ENCODE results near the gene ATPAF2.

Gene ATPAF2

DNA sequence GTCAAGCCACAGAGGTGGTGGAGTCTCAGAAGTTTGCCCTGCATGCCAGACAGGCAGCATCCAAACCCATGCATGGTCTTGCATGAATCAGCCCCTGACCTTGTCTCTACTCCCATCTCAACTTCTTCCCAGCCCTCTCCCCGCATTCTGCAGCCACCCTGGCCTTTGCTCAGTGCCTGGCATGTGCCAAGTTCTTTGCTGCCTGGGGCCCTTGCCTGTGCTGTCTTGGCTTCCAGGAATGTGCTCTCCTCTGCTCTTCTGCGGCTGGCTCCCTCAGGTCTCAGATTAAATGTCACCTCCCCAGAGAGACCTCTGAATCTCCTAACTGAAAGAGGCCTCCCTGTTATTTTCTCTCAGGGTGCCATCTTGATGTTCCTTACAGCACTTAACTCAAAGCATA, 48.7 kb downstream of the ATPAF2 start:
- no peak for TF ChIP-seq CTCF (IDR thresholded peaks at IDR 0.05; ENCODE audit: extremely low read depth, insufficient read depth, missing control alignments)
- no peak for DNase-seq (ENCODE audit: low spot score)
- in situ Hi-C loops (cut with MboI; ENCODE audit: low pct_unique_long_range_greater_than_20kb, low sequenced_read_pairs, unreplicated experiment), result no loop called here

GRCh38 chr17:17989618-17990017, 49.4 kb downstream of the ATPAF2 start:
- DNase-seq (ENCODE audit: low spot score), result no peak
- no peak for TF ChIP-seq CTCF (IDR thresholded peaks at IDR 0.05; ENCODE audit: extremely low read depth, insufficient read depth, missing control alignments)
- in situ Hi-C loops (cut with MboI; ENCODE audit: low pct_unique_long_range_greater_than_20kb, low sequenced_read_pairs, unreplicated experiment), result no loop called here

GRCh38 chr17:17989081-17989480, 49.9 kb downstream of the ATPAF2 start:
- no peak for TF ChIP-seq CTCF (IDR thresholded peaks at IDR 0.05; ENCODE audit: extremely low read depth, insufficient read depth, missing control alignments)
- no peak for DNase-seq (ENCODE audit: low spot score)
- in situ Hi-C loops (cut with MboI; ENCODE audit: low pct_unique_long_range_greater_than_20kb, low sequenced_read_pairs, unreplicated experiment), result no loop called here

- no peak for DNase-seq (ENCODE audit: low spot score)
- TF ChIP-seq CTCF (IDR thresholded peaks at IDR 0.05; ENCODE audit: extremely low read depth, insufficient read depth, missing control alignments), result no peak
- in situ Hi-C loops (cut with MboI; ENCODE audit: low pct_unique_long_range_greater_than_20kb, low sequenced_read_pairs, unreplicated experiment), result no loop called here
Measured at GRCh38 chr17:17988427-17988945, 50.5 kb downstream of the ATPAF2 start.

DNA sequence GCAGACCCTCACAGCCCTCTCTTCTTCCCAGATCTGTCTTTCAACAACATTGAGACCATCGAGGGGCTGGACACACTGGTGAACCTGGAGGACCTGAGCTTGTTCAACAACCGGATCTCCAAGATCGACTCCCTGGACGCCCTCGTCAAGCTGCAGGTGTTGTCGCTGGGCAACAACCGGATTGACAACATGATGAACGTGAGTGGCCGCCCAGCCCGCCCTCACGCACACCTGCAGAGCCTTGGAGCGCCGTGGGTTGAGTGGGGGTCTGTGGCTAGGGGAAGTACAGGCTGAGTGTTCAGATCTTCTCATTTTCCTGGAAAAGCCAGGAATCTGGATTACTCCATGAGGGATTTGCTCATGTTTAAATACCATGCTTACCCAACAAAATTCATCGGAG, 51.1 kb downstream of the ATPAF2 start:
- in situ Hi-C loops (cut with MboI; ENCODE audit: low pct_unique_long_range_greater_than_20kb, low sequenced_read_pairs, unreplicated experiment), result no loop called here
- no peak for TF ChIP-seq CTCF (IDR thresholded peaks at IDR 0.05; ENCODE audit: extremely low read depth, insufficient read depth, missing control alignments)
- no peak for DNase-seq (ENCODE audit: low spot score)

DNA sequence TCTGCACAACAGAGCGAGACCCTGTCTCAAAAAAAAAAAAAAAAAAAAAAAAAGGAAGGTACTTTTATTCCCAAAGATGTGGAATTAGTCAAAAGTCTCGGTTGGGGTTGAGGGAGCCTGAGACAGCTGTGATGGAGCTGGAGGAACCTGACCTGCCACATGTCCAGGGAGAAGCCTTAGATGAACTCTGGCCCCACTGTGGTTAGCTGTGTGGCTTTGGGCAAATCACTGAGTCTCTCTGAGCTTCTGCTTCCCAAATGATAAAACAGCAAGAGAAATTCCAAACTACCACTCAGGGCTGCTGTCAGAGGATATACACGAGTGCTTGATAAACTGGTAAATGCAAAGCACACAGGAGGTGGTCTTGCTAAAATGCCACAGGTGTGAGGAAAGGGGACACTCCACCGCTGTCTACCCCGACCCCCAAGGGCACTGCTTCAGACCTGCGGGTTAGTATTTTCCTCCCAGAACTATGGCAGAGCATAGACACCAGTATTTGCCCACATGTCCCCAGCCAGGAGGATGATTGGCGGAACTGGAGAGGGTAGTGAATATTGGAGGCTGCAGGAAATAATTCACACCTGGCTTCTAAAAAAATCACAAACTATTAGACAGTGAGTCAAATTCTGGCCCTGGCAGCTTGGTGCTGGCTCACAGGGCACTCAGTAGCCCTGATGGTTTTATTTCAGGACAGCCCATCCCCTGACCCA, 51.6 kb downstream of the ATPAF2 start:
- TF ChIP-seq CTCF (IDR thresholded peaks at IDR 0.05; ENCODE audit: extremely low read depth, insufficient read depth, missing control alignments), result no peak
- DNase-seq (ENCODE audit: low spot score), result no peak
- in situ Hi-C loops (cut with MboI; ENCODE audit: low pct_unique_long_range_greater_than_20kb, low sequenced_read_pairs, unreplicated experiment), result no loop called here
